HEK293T (cell line): ENCODE data around the gene NME8.

ENCODE experiments used
- BHLHE40 ChIP-seq: fragments of 450-650 bp; IDR thresholded peaks from 2 replicates; pipeline ENCODE4 v1.6.1; 2016; ENCODE audit warnings: mild to moderate bottlenecking, moderate library complexity, borderline replicate concordance
- ELF4 ChIP-seq: fragments of 450-650 bp; IDR thresholded peaks from 2 replicates; pipeline ENCODE4 v1.6.1; 2017; ENCODE audit warnings: antibody characterized with exemption
- FOXA1 ChIP-seq: fragments of 450-650 bp; IDR thresholded peaks from 2 replicates; pipeline ENCODE4 v1.6.1; 2016; ENCODE audit warnings: mild to moderate bottlenecking
- FOXM1 ChIP-seq: fragments of 450-650 bp; IDR thresholded peaks from 2 replicates; pipeline ENCODE4 v1.6.1; 2017; ENCODE audit warnings: mild to moderate bottlenecking, borderline replicate concordance
- LEF1 ChIP-seq: fragments of 450-650 bp; IDR thresholded peaks from 2 replicates; pipeline ENCODE4 v1.6.1; 2017; ENCODE audit warnings: mild to moderate bottlenecking, borderline replicate concordance
- SUZ12 ChIP-seq: fragments of 450-650 bp; IDR thresholded peaks from 2 replicates; pipeline ENCODE4 v1.6.1; 2016; ENCODE audit warnings: mild to moderate bottlenecking

DNA sequence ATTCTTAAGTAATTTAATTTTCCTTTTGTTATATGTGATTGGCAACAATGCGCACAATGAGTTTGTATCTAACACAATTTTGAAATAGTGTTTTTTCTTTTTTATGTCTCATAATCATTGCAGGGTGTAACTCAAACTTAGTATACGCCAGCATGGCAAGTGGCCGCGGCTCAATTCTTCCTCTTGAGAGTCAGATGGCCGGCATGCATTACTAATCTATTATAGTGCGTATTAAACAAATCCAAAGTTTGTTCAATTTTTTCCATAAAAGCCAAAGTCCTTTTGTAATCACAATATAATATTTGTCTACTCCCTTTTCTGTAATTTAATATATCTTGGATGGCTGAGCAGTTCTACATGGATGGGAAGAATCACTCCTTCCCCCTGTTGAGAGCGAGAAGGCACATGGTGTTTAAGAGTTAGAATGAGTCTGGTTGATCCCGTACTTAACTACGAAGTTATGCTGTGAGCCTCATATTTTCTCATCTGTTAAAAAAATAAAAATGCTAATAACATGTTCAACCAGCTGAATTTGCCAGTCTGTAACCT is 84.7 kb downstream of the NME8 start:
- TF ChIP-seq FOXM1 (no peak), FOXA1 (no peak), LEF1 (no peak), ELF4 (no peak), SUZ12 (no peak), BHLHE40 (no peak)
